ENCODE results near the gene LYSMD1. TPM values are rescaled to one million over a fixed set of nuclear protein-coding genes. Genes with fewer than 3 reads are reported as not detected.

LYSMD1 gene
- total RNA-seq, 1 experiment from 2014 or later = 6.7 TPM

DNA sequence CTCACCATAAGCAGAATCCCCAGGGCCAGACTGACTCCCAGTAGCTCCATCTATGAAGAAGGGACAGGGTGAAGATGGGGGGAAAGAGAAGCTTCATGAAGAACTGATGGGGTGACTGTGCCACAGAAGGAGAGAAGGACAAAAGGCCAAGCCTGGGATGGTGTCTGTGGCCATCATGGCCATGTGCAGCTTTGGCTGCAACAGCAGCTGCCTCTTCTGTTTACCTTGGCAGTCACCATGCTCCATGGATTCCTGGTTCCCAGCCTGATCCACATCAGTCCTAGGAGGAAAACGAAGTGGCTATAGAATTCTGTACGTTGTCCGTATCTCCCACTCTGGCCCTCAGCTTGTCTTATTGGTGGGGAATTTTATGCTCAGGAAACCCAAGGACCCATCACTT, 31.3 kb downstream of the LYSMD1 start:
- WGBS (ENCODE audit: extremely low coverage, insufficient read length, low lambda C conversion rate) = no CpG with 5 or more reads among the region's 3 CpGs
- no peak overlapping the region for H4K5ac ChIP-seq (ENCODE audit: insufficient read length, low read depth, low read length)
- H3K27ac Mint-ChIP-seq = no peak overlapping the region; a peak in 1 of 7 replicates

More for the DNA sequence above, 31.3 kb downstream of the LYSMD1 start:
- no peak overlapping the region for H3K23ac ChIP-seq (ENCODE audit: insufficient read length, low read depth, low read length)
- peaks cover 15% of the 10 kb centered on the region for H3K23me2 ChIP-seq (ENCODE audit: insufficient read length, low read depth, low read length, poor library complexity, severe bottlenecking)
- no peaks in the 10 kb centered on the region for H3K79me2 ChIP-seq (ENCODE audit: insufficient read depth, low read length)
- H2BK15ac ChIP-seq (ENCODE audit: low read depth, low read length) = no peak overlapping the region
- no peak overlapping the region for H3K56ac ChIP-seq (ENCODE audit: insufficient read length, low read depth, low read length)
- no peaks in the 10 kb centered on the region for H3K9me3 Mint-ChIP-seq
- H3K36me3 Mint-ChIP-seq (ENCODE audit: insufficient read depth in 1 of 3, low read depth in 3 of 3) = peaks cover 15 to 43% (median 36%) of the 10 kb centered on the region in 3 experiments
- H3K4me2 ChIP-seq (ENCODE audit: insufficient read depth, insufficient read length, low read length) = no peak overlapping the region
- H3T11ph ChIP-seq (ENCODE audit: low read length) = no peak overlapping the region
- H2AK5ac ChIP-seq (ENCODE audit: insufficient read length, low read length) = no peak overlapping the region
- H2BK12ac ChIP-seq (ENCODE audit: insufficient read length, low read depth, low read length) = no peak overlapping the region
- H3K4me1 Mint-ChIP-seq = peaks cover 14 to 19% of the 10 kb centered on the region in 2 experiments
- H3K4me3 Mint-ChIP-seq = no peak overlapping the region; a peak in 1 of 5 replicates
- H4K91ac ChIP-seq (ENCODE audit: insufficient read length, low read depth, low read length) = no peak overlapping the region
- no peak overlapping the region for H2BK5ac ChIP-seq (ENCODE audit: insufficient read length, low read length)
- no peaks in the 10 kb centered on the region; the same call in 1 of the 2 replicates for H3K27me3 ChIP-seq (ENCODE audit: insufficient read depth, low read length)
- H3K4me1 ChIP-seq (ENCODE audit: insufficient read depth, low read length) = no peaks in the 10 kb centered on the region
- H3K9ac ChIP-seq (ENCODE audit: extremely low read depth, insufficient read length, low read length) = no peak overlapping the region
- TF ChIP-seq CTCF (conservative IDR thresholded peaks at IDR 0.05) = no peak
- no peak overlapping the region for H2AFZ ChIP-seq (ENCODE audit: low read length)
- H3K4ac ChIP-seq (ENCODE audit: low read depth, low read length) = no peak overlapping the region
- no peak overlapping the region for H4K8ac ChIP-seq (replicated peaks; ENCODE audit: insufficient read length, low read depth, low read length)
- H2BK120ac ChIP-seq (ENCODE audit: low read depth, low read length, poor library complexity, severe bottlenecking) = no peak overlapping the region
- H3K18ac ChIP-seq (ENCODE audit: insufficient read length, low read depth, low read length) = no peak overlapping the region
- H3K27ac ChIP-seq (ENCODE audit: insufficient read length, low read depth, low read length) = no peak overlapping the region
- DNase-seq = no peak
- H3K79me1 ChIP-seq (ENCODE audit: insufficient read depth, low read depth, low read length, poor library complexity, severe bottlenecking) = no peaks in the 10 kb centered on the region
- H2BK20ac ChIP-seq (ENCODE audit: low read depth, low read length, poor library complexity, severe bottlenecking) = no peak overlapping the region
- no peaks in the 10 kb centered on the region for H3K9me3 ChIP-seq (ENCODE audit: control insufficient read depth, low read depth, low read length)
- peaks cover 12% of the 10 kb centered on the region for H3K27me3 Mint-ChIP-seq (ENCODE audit: low read depth)
- no peak overlapping the region for H3K14ac ChIP-seq (ENCODE audit: insufficient read depth, low read length)
- no peaks in the 10 kb centered on the region for H4K20me1 ChIP-seq (ENCODE audit: control insufficient read depth, insufficient read depth, insufficient read length)

Measured in H9 (cell line).